Stimulated activated CD4-positive, alpha-beta T cell treated with anti-CD3 and anti-CD28 coated beads, Interleukin-1b, Interleukin-23, amount 100 ng/mL, for 24 hours (primary cell): Measurements from ENCODE around the gene CCDC122.
"Not testable (repeated sequence)": the region's sequence is repeated elsewhere in the genome, so short reads cannot be mapped to it uniquely, and the experiment has no call there.

ENCODE experiments used
- DNase-seq, 4 experiments: peaks; one replicate each; pipeline ENCODE4 v3.0.0-alpha.2; 2020; ENCODE audit warnings: low read depth in 4 of 4, low spot score in 1 of 4

CCDC122 gene

GRCh38 chr13:43877326-43877725 is 2.2 kb downstream of the CCDC122 start:
- DNase-seq, result no peak

- DNase-seq, result no peak
Observed at GRCh38 chr13:43876366-43876765, 3.2 kb downstream of the CCDC122 start.

- no peak for DNase-seq
Observed at GRCh38 chr13:43874504-43875092, 4.9 kb downstream of the CCDC122 start.

- DNase-seq, result no peak
Observed at GRCh38 chr13:43872181-43872580, 7.4 kb downstream of the CCDC122 start.

- no peak for DNase-seq
Observed at GRCh38 chr13:43865892-43866291, 13.6 kb downstream of the CCDC122 start.

- no peak for DNase-seq
Observed at GRCh38 chr13:43864921-43865320, 14.6 kb downstream of the CCDC122 start.

GRCh38 chr13:43861863-43862262 is 17.7 kb downstream of the CCDC122 start:
- DNase-seq, result no peak

- no peak for DNase-seq
Observed at GRCh38 chr13:43852923-43853404, 26.6 kb downstream of the CCDC122 start.

- DNase-seq, result no peak
Observed at GRCh38 chr13:43850873-43851272, 28.7 kb downstream of the CCDC122 start.

- DNase-seq, result no peak
Observed at GRCh38 chr13:43848001-43848649, 31.4 kb downstream of the CCDC122 start.

- DNase-seq, result no peak
Observed at GRCh38 chr13:43846496-43847158, 32.9 kb downstream of the CCDC122 start.

- DNase-seq, result no peak
Observed at GRCh38 chr13:43838909-43839308, 40.6 kb downstream of the CCDC122 start.

- DNase-seq, result no peak
Observed at GRCh38 chr13:43835701-43836100, 43.8 kb downstream of the CCDC122 start.

GRCh38 chr13:43831088-43831487 is 48.5 kb downstream of the CCDC122 start:
- DNase-seq, result no peak

- no peak for DNase-seq
Observed at GRCh38 chr13:43830497-43830881, 49.1 kb downstream of the CCDC122 start.

- DNase-seq, result not testable (repeated sequence)
Observed at GRCh38 chr13:43824656-43825055, 54.9 kb downstream of the CCDC122 start.

GRCh38 chr13:43822969-43823368 is 56.6 kb downstream of the CCDC122 start:
- no peak for DNase-seq

- no peak for DNase-seq
Observed at GRCh38 chr13:43816401-43816889, 63.1 kb downstream of the CCDC122 start.

GRCh38 chr13:43815204-43815603 is 64.3 kb downstream of the CCDC122 start:
- no peak for DNase-seq

GRCh38 chr13:43808676-43809075 is 70.9 kb downstream of the CCDC122 start:
- no peak for DNase-seq

- no peak for DNase-seq
Observed at GRCh38 chr13:43805681-43806128, 73.8 kb downstream of the CCDC122 start.

- DNase-seq, result no peak
Observed at GRCh38 chr13:43805071-43805468, 74.5 kb downstream of the CCDC122 start.
